NCI-H128 (cell line): Measurements from ENCODE around the gene TLR3.

Experiments used
- DNase-seq: peaks from one replicate; lab custom pipeline; 2025; ENCODE audit not compliant: unreplicated experiment; lab: John Stamatoyannopoulos, UW

TLR3 gene

DNA sequence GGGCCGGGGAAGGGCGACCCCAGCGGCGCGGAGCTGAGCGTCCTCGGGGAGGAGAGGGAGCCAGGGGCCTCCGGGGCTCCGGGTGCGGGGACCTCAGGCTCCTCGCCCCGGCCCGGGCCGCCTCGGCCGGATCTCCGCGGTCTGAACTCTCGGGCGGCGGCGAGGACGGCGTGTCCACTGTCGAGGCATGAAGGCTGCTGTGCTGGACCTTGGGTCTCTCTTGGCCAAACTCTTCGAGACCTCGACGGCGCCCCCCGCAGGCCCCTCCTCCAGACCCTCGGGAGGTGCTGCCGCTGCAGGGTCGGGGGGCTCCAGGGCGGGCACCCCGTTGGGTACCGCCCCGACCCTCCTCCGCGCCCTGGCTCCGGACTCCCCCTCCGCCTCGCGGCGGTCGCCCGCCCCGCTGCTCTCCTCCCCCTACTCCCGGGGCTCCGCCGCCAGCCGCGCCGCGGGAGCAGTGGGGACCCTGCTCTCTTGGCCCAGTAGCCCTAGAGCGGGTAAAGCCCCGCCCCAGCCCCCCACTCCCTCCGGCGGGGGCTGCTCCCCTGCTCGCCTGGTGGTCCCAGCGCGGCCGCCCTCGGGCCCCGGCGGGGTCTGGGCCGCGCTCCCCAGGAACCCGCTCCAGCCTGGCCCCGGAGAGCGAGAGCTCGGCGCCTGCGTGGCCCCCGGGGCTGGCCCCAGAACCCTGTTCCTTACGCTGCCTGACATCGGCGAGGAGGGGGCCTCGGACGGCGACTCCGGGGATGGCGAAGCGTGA lies 36.1 kb downstream of the TLR3 start:
- no peak for DNase-seq

- no peak for DNase-seq
Observed at GRCh38 chr4:186105647-186106321, 36.8 kb downstream of the TLR3 start.

DNA sequence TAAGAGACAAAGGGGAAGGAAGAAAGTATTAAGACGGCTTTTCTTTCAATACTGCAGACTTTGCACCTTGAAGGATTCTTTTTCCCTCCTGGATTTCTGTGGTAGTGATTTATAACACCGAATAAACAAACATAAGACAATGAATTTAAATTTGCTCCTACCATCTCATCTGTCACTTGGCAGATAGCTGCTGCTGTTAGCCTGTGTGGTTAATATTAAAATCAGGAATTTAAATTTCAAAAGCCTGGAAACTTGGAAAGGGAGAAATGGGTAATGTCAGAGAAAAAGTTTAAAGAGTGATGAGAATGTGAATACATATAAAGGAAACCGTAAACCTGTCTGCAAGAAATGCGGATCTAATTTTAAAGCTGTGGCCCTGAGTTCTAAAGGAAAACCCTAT lies 39.0 kb downstream of the TLR3 start:
- DNase-seq: no peak

DNA sequence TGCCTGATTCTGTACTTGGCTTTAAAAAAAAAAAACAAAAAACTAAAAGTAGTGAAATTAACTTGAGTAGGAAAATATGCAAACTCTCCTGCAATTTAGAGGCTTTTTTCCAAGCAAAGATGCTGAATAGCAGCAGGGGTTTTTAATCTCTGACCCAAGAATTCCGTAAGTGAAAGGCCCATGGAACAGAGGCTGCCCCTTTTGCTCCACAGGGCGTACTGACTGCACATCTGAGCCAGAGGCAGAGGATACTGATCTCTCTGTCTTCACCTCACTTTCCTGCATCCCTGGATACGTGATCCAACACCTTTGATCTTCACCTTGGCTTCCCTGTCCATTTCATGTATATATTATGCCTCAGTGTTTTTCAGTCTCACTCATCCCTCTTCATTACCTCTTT lies 39.4 kb downstream of the TLR3 start:
- no peak for DNase-seq

DNA sequence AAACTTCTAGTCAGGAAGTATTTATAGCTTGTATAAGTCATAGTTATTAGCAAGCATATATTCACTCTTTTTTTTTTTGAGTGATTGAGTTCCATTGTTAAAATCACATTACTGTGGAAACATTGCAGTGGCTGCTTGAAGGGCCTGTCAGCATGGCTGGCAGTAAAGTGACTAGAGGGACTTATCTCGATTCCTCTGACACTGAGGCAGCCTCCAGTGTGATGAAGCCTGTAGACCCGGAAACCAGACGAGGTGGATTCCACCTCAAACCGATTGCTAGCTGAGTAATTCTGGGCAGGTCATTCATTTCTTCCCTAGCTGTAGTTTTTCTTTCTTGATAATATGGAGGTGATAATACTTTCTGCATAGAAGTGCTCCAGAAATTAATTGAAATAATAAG lies 40.3 kb downstream of the TLR3 start:
- no peak for DNase-seq

DNA sequence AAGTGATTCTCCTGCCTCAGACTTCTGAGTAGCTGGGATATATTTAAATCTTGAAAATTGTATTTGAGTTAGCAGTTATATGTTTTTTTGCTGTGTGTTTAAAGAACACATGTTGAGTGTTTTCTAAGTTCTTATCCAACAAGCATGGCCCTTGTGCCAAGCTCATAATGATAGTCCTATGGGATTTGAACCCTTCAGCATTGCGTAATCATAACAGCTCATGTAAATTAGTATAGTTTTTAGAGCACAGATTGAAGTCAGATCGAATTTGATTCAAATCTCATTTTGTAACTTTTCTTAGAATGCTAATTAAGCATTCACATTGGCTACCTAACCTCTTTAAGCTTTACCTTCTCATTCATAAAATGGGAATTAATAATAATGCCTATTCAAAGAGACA lies 47.7 kb downstream of the TLR3 start:
- DNase-seq: no peak

DNA sequence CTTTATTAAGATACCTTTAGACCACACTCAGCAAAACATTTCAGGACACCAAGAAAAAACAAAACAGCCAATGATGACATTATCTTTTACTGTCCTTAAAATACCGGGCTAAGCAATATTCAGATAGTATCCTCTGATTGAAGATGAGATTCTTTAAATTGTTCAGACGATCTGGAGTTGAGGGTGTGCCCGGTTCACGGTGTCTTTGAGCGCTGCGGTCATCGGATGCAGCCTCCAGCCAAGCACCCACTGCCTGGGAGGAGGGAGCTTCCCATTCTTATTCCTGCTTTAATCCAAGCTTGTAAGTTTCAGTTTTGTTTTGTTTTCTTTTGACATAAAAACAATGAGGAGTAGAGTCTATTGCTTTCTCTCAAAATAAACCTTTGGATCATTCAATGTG lies 49.6 kb downstream of the TLR3 start:
- no peak for DNase-seq

- no peak for DNase-seq
Observed at GRCh38 chr4:186121057-186121456, 52.1 kb downstream of the TLR3 start.

DNA sequence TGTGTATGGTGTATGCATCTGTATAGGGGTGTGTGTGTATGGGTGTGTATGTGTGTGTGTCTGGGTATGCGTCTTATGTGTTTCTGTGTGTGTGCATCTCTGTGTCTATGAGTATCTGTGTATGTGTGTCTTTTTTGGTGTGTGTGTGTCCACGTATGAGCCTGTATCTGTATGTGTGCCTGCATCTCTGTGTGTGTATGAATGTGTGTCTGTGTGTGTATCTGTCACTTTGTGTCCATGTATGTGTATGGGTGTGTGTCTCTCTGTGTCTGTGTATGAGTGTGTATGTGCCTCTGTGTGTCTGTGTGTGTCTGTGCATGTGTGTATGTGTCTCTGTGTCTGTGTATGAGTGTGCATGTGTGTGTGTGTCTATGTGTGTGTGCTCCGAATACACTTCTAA lies 59.9 kb downstream of the TLR3 start:
- DNase-seq: no peak

DNA sequence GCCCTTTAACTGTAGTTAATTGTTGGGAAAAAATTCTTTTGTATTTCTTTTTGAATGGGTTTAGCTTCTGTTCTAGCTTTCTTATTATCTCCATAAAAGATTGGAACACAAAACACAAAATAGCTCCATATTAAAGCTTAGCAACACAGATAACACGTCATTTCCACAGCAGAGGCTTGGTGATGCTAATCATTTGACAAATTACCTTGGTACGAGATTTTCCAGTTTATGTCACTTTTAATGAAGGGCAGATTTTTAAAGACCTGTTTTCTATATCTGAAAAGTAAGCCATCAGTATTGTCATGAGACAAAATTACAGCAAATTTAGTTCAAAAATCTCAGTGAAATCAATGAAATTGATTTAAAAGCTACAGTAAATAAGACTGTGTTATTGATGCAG lies 63.0 kb downstream of the TLR3 start:
- DNase-seq: no peak

DNA sequence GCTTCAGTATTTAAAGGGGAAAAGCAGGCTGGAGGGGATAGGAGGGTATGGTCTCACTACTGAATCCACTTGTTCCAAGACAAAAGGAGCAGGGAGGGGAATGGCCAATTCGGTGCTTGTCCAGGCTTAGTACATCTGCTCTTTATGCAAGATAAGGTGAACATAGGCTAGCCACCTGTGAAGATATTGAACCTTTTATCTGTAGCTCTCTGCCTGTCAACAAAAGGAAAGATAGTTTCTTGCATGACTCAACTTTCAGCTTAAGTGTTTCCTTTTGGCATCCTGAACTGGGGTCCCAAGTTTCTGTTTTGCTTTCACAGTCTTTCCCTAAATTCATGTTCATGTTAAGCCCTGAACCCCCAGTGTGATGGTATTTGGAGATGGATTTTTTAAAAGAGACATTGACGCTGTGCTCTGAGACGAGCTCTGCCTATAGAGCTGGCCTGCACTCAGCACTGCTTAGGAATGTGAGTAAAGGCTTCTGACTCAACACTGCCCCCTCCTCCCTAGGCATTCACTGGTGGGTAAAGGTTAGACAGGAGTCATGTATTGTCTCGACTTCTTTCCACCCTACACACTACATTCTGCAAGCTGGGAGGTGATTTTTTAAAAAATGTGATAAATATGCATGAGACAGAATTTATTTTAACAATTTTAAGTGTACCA lies 63.8 kb downstream of the TLR3 start:
- no peak for DNase-seq

DNA sequence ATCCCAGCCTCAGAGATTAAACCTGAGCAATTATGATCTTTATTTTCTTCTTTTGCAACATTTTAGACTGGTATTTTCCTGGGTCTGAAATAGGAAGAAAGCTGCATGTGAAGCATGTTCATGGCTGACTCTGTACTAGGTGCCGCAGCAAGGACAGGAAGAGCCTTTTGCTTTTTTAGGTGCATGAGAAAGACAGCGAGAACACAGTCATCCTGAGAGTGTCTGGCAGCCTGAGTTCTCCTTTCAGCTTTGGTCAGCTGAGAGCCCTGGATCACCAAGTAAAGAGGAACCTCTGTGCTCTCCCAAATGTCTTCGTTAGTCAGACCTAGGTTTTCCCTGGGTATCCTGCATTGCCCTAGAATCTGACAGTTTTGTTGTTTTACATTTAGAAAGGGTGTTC lies 65.3 kb downstream of the TLR3 start:
- DNase-seq: no peak

- no peak for DNase-seq
Observed at GRCh38 chr4:186134861-186135260, 65.9 kb downstream of the TLR3 start.

GRCh38 chr4:186137196-186137794 lies 68.3 kb downstream of the TLR3 start:
- no peak for DNase-seq
